Nucleus accumbens (tissue), 56 donors: Measurements from ENCODE around the gene CEP135.
"Not testable (repeated sequence)": the region's sequence is repeated elsewhere in the genome, so short reads cannot be mapped to it uniquely, and the experiment has no call there.

Experiments used
- DNase-seq, 56 donors: peaks; one replicate each; lab custom pipeline; 2025; lab: John Stamatoyannopoulos, UW

Gene CEP135

GRCh38 chr4:56067826-56068225, 119.1 kb downstream of the CEP135 start:
- no peak for DNase-seq

GRCh38 chr4:56072730-56073129, 124.0 kb downstream of the CEP135 start:
- not testable (repeated sequence) for DNase-seq

DNA sequence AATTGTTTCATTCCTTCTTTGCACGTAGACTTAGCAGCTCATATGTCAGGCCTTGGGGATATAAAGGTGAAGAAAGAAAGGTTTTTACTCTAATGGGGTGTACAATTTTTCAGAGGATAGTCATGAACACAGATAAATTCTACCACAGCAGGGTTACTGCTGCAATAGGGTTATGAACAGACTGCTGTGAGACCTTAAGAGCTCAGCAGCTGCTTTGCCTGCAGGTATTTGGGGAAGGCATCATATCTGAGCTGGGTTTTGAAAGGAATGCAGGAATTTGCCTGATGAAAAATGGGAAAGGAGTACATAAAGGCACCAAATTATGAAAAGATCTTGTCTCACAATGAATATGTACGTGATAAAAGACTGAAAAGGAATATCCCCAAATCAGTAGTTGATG, 128.9 kb downstream of the CEP135 start:
- no peak for DNase-seq

DNA sequence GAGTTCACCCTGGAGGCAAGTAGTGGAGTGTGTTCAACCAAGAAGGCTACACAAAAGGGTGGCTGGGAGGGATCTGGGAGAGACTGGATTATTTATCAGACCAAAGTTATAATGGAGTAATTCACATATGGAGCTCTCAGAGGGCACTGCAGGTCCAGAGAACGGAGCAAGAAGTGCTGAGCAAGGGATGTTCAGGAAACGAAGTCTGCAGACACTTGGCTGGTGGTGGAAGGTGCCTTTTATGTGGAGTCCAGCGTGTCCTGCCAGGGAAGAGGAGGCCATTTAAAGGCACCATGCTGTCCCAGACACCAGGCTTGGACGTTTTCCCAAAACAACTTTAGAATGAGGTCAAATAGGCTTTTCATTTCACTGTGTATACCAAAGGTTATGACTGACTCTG, 130.1 kb downstream of the CEP135 start:
- peak in 19 of 56 donors; percentile 1 to 53 (median 9) for DNase-seq

DNA sequence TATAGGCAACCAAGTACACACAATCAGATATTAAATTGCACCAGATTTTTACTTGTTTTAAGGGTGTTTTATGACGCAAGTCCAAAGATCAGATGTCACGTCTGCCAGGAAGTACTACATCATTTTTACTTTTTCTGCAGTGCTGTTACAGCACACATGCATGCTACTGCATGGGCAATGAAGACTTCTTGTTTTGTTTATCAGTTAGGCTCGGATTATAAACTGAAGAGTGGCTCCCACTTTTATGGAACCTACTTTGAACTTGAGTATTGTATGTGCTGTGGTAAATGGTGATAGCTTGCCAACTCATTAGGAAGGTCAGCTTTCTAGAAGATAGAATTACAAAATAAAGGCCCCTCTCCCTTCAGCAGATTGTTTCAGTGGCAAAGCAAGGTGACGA, 131.6 kb downstream of the CEP135 start:
- no peak for DNase-seq

DNA sequence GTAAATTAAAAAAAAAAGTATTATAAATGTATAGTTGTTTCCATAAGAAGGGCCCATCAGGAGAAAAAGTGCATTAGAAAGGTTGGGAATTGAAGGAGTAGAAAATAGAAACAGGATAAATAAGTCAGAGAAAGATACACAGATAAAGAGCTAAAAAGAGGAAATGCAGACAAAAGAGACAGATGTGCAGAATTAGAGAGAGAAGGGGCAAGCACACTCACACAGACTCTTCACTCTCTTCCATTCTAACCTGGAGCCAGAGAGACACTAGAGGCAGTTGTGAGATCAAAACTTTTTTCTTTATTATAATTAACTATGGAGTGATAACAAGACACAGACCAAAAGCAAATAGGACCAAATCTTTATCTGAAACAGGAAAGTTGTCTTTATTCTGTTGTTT, 134.1 kb downstream of the CEP135 start:
- DNase-seq = no peak
